Breast epithelium (tissue), 4 donors: ENCODE measurements around the gene OGFOD3. TPM values are rescaled to one million over a fixed set of nuclear protein-coding genes. Genes with fewer than 3 reads are reported as not detected.

Source experiments
- DNase-seq, 2 donors: peaks; one replicate each; pipeline ENCODE4 v3.0.0-alpha.2; 2019; ENCODE audit warnings: low spot score in 2 of 2
- H3K27ac ChIP-seq, 2 donors: fragments of 200-600 bp; sonication (generic) in 1 of 2; one replicate each; pipeline ENCODE4 v1.5.1; 2016 to 2019; ENCODE audit warnings: mild to moderate bottlenecking in 1 of 2
- H3K27me3 ChIP-seq, 2 donors: fragments of 200-600 bp; sonication (generic) in 1 of 2; one replicate each; pipeline versions ENCODE4 v1.5.1 to v1.6.0; 2017 to 2019; ENCODE audit warnings: control low read depth in 1 of 2, mild to moderate bottlenecking in 1 of 2
- H3K36me3 ChIP-seq: fragments of 200-600 bp; one replicate; pipeline ENCODE4 v1.5.1; 2019
- H3K4me1 ChIP-seq, 2 donors: fragments of 200-600 bp; sonication (generic); one replicate each; pipeline ENCODE4 v1.5.1; 2016 to 2019; ENCODE audit warnings: control low read depth in 1 of 2
- H3K4me3 ChIP-seq, 3 donors: fragments of 200-600 bp; sonication (generic); 1 replicate in 2 of 3; 2 replicates in 1 of 3; pipeline ENCODE4 v1.5.1; 2016 to 2019; ENCODE audit warnings: mild to moderate bottlenecking in 3 of 3, moderate library complexity in 2 of 3
- H3K9me3 ChIP-seq, 2 donors: fragments of 200-600 bp; sonication (generic) in 1 of 2; one replicate each; pipeline ENCODE4 v1.5.1; 2016 to 2019; ENCODE audit warnings: control low read depth in 1 of 2
- CTCF ChIP-seq, 3 donors: fragments of 450-650 bp; IDR thresholded peaks; one replicate each; pipeline ENCODE4 v1.5.1; 2016 to 2017; ENCODE audit warnings: antibody characterized with exemption in 3 of 3, mild to moderate bottlenecking in 3 of 3, moderate library complexity in 3 of 3
- POLR2A ChIP-seq: fragments of 450-650 bp; IDR thresholded peaks from one replicate; pipeline ENCODE4 v1.6.1; 2016; ENCODE audit warnings: antibody characterized with exemption, mild to moderate bottlenecking, moderate library complexity
- POLR2AphosphoS5 ChIP-seq, 3 donors: sonication (generic); formaldehyde crosslinking; IDR thresholded peaks; one replicate each; pipeline ENCODE4 v1.6.1; 2017; ENCODE audit warnings: antibody characterized with exemption in 3 of 3
- intact Hi-C: fragments of 100-400 bp; cut with DNase I; formaldehyde crosslinking; loops from one replicate; pipeline ENCODE4 v1.15.1; 2023; ENCODE audit warnings: low total_unique reads
- total RNA-seq, 3 donors: library from RNA; depleted of rRNA; stranded (reverse); fragments of >200 nt; gene quantifications; one replicate each; pipeline ENCODE4 v1.1.0, GENCODE V29; 2016

OGFOD3 gene
- total RNA-seq, 3 donors from 2014 or later: 26.3 to 32.8 (median 28.5) TPM

- H3K27me3 ChIP-seq: peaks cover 0 to 29% of the 10 kb centered on the region in 2 donors
- TF ChIP-seq CTCF (IDR thresholded peaks at IDR 0.05) (no peak), POLR2AphosphoS5 (IDR thresholded peaks at IDR 0.05) (no peak), POLR2A (no peak)
- no peaks in the 10 kb centered on the region for H3K36me3 ChIP-seq
- no peak overlapping the region for H3K4me3 ChIP-seq
- H3K27ac ChIP-seq: no peak overlapping the region
- H3K9me3 ChIP-seq: no peaks in the 10 kb centered on the region
- intact Hi-C loops: no loop called here
- DNase-seq: no peak
- peaks cover 0 to 16% of the 10 kb centered on the region in 2 donors for H3K4me1 ChIP-seq
These were observed 32.0 kb downstream of the OGFOD3 start for GRCh38 chr17:82386255-82386831.

GRCh38 chr17:82385559-82386254, 32.7 kb downstream of the OGFOD3 start:
- Histone ChIP-seq H3K27me3 (peaks cover 0 to 29% of the 10 kb centered on the region in 2 donors), H3K27ac (peak overlapping the region; percentile 30 to 61)
- intact Hi-C loops: no loop called here

GRCh38 chr17:82384730-82385481, 33.5 kb downstream of the OGFOD3 start:
- H3K4me3 ChIP-seq: peak overlapping the region in 1 of 3 donors; percentile 11
- no peaks in the 10 kb centered on the region for H3K36me3 ChIP-seq
- peak overlapping the region; percentile 30 to 61 for H3K27ac ChIP-seq
- peaks cover 0 to 16% of the 10 kb centered on the region in 2 donors for H3K4me1 ChIP-seq
- intact Hi-C loops: no loop called here
- H3K9me3 ChIP-seq: no peaks in the 10 kb centered on the region
- DNase-seq: peak; percentile 87
- TF ChIP-seq POLR2AphosphoS5 (IDR thresholded peaks at IDR 0.05) (peak in 1 of 3 donors; percentile 62), POLR2A (no peak), CTCF (IDR thresholded peaks at IDR 0.05) (peak in 2 of 3 donors; percentile 49 to 52)
- peaks cover 0 to 34% of the 10 kb centered on the region in 2 donors for H3K27me3 ChIP-seq

More at GRCh38 chr17:82385559-82386254, 32.7 kb downstream of the OGFOD3 start:
- Histone ChIP-seq H3K9me3 (no peaks in the 10 kb centered on the region), H3K36me3 (no peaks in the 10 kb centered on the region), H3K4me3 (peak overlapping the region in 1 of 3 donors; percentile 11), H3K4me1 (peaks cover 0 to 16% of the 10 kb centered on the region in 2 donors)
- no peak for DNase-seq
- TF ChIP-seq POLR2AphosphoS5 (IDR thresholded peaks at IDR 0.05) (no peak), CTCF (IDR thresholded peaks at IDR 0.05) (no peak), POLR2A (no peak)

GRCh38 chr17:82384051-82384729, 34.2 kb downstream of the OGFOD3 start:
- intact Hi-C loops: no loop called here
- H3K36me3 ChIP-seq: no peaks in the 10 kb centered on the region
- H3K27me3 ChIP-seq: peaks cover 0 to 39% of the 10 kb centered on the region in 2 donors
- no peaks in the 10 kb centered on the region for H3K9me3 ChIP-seq
- peaks cover 0 to 16% of the 10 kb centered on the region in 2 donors for H3K4me1 ChIP-seq
- TF ChIP-seq CTCF (IDR thresholded peaks at IDR 0.05) (no peak), POLR2AphosphoS5 (IDR thresholded peaks at IDR 0.05) (no peak), POLR2A (no peak)
- peak overlapping the region in 1 of 2 donors; percentile 61 for H3K27ac ChIP-seq
- H3K4me3 ChIP-seq: peak overlapping the region in 1 of 3 donors; percentile 1
- DNase-seq: no peak
